Measurements from ENCODE around the gene GALNT14.

GALNT14 gene

DNA sequence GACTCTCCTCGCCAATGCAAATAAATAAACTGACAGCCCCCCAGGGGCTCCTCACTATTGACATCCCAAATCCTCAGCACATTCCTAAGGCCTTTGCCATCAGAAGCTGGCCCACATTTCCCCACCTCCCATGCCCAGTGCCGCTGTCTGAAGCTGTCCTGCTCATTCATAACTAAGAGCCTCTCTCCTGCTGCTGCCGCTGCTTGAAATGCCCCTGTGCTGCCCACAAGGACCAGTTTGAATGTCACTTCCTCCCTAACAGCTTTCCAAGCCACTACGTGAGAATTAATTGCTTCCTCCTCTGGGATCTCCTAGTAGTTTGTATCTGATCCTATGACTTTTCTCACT lies 179.3 kb downstream of the GALNT14 start:
- Histone ChIP-seq H3K27me3 (ENCODE audit: insufficient read depth, low read length, poor library complexity, severe bottlenecking) (no peaks in the 10 kb centered on the region), H3K36me3 (ENCODE audit: insufficient read depth, low read length) (no peaks in the 10 kb centered on the region)

DNA sequence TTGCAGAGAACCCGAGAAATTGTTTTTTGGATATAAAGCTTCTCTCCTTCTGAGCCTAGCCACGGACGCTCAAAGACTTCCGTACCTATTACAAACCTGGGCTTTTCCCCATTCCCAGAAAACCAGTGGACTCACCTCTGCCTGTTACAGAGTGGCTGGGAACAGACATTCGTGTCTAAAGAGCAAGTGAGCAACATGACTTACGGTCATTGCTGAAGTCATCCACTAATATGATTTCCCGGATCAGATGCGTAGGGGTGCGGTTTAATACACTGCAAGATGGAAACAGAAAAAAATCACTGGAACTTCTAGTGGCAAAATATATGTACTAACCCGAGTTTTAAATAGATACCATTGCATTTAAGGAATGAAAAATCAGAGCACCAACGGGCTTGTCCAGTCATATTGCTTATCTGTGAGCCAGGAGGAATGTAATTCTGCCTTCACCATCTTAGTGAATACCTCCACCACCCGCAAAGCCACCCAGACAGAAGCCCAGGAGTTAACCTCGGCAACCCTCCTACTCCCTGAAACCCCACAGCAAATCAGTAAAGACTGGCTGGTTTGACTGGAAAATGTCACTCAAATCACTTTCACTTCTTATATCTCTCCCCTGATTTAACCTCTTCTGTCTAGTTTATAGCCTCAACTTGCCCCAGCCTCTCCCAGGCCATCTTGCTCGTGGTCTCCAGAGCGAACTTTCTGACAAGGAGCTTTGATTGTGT lies 179.9 kb downstream of the GALNT14 start:
- H3K4me3 ChIP-seq (ENCODE audit: low read length, poor library complexity, severe bottlenecking): no peak overlapping the region
- no peaks in the 10 kb centered on the region for H3K9me3 ChIP-seq (ENCODE audit: insufficient read depth, low read depth, low read length)
- no peak overlapping the region for H3K9ac ChIP-seq (ENCODE audit: low read depth, low read length, poor library complexity, severe bottlenecking)
- no peak overlapping the region for H2AFZ ChIP-seq (ENCODE audit: low read length)
- no peaks in the 10 kb centered on the region for H3K79me2 ChIP-seq (ENCODE audit: insufficient read depth, low read length)
- no peaks in the 10 kb centered on the region for H3K36me3 ChIP-seq (ENCODE audit: insufficient read depth, low read length)
- no peaks in the 10 kb centered on the region for H3K9me2 ChIP-seq (replicated peaks; ENCODE audit: low read depth, low read length)
- TF ChIP-seq CTCF (conservative IDR thresholded peaks at IDR 0.05; ENCODE audit: low read length) (no peak), EZH2phosphoT487 (IDR thresholded peaks at IDR 0.05; ENCODE audit: borderline replicate concordance) (no peak)
- no peaks in the 10 kb centered on the region for H3F3A ChIP-seq (ENCODE audit: low read depth)
- H3K4me2 ChIP-seq (ENCODE audit: low read depth, low read length, poor library complexity, severe bottlenecking): no peak overlapping the region
- no peaks in the 10 kb centered on the region for H4K20me1 ChIP-seq (ENCODE audit: insufficient read depth, low read length, poor library complexity, severe bottlenecking)
- H3K4me1 ChIP-seq (ENCODE audit: insufficient read depth, low read length, poor library complexity, severe bottlenecking): no peaks in the 10 kb centered on the region
- no peaks in the 10 kb centered on the region for H3K27me3 ChIP-seq (ENCODE audit: insufficient read depth, low read length, poor library complexity, severe bottlenecking)

More for the DNA sequence above, 179.3 kb downstream of the GALNT14 start:
- no peaks in the 10 kb centered on the region for H3F3A ChIP-seq (ENCODE audit: low read depth)
- H3K9me3 ChIP-seq (ENCODE audit: insufficient read depth, low read depth, low read length): no peaks in the 10 kb centered on the region
- no peaks in the 10 kb centered on the region for H3K4me1 ChIP-seq (ENCODE audit: insufficient read depth, low read length, poor library complexity, severe bottlenecking)
- no peak for TF ChIP-seq EZH2phosphoT487 (IDR thresholded peaks at IDR 0.05; ENCODE audit: borderline replicate concordance)
- TF ChIP-seq CTCF (conservative IDR thresholded peaks at IDR 0.05; ENCODE audit: low read length): no peak
- H3K4me2 ChIP-seq (ENCODE audit: low read depth, low read length, poor library complexity, severe bottlenecking): no peak overlapping the region
- H3K9ac ChIP-seq (ENCODE audit: low read depth, low read length, poor library complexity, severe bottlenecking): no peak overlapping the region
- H3K4me3 ChIP-seq (ENCODE audit: low read length, poor library complexity, severe bottlenecking): no peak overlapping the region
- H3K9me2 ChIP-seq (replicated peaks; ENCODE audit: low read depth, low read length): no peaks in the 10 kb centered on the region
- no peak overlapping the region for H2AFZ ChIP-seq (ENCODE audit: low read length)
- no peaks in the 10 kb centered on the region for H4K20me1 ChIP-seq (ENCODE audit: insufficient read depth, low read length, poor library complexity, severe bottlenecking)
- H3K79me2 ChIP-seq (ENCODE audit: insufficient read depth, low read length): no peaks in the 10 kb centered on the region

- Histone ChIP-seq H3K4me2 (ENCODE audit: low read depth, low read length, poor library complexity, severe bottlenecking) (no peak overlapping the region), H4K20me1 (ENCODE audit: insufficient read depth, low read length, poor library complexity, severe bottlenecking) (no peaks in the 10 kb centered on the region), H2AFZ (ENCODE audit: low read length) (no peak overlapping the region), H3K4me3 (ENCODE audit: low read length, poor library complexity, severe bottlenecking) (no peak overlapping the region), H3K4me1 (ENCODE audit: insufficient read depth, low read length, poor library complexity, severe bottlenecking) (no peaks in the 10 kb centered on the region), H3F3A (ENCODE audit: low read depth) (no peaks in the 10 kb centered on the region), H3K79me2 (ENCODE audit: insufficient read depth, low read length) (no peaks in the 10 kb centered on the region), H3K36me3 (ENCODE audit: insufficient read depth, low read length) (no peaks in the 10 kb centered on the region), H3K9me3 (ENCODE audit: insufficient read depth, low read depth, low read length) (no peaks in the 10 kb centered on the region), H3K9me2 (replicated peaks; ENCODE audit: low read depth, low read length) (no peaks in the 10 kb centered on the region), H3K27me3 (ENCODE audit: insufficient read depth, low read length, poor library complexity, severe bottlenecking) (no peaks in the 10 kb centered on the region), H3K9ac (ENCODE audit: low read depth, low read length, poor library complexity, severe bottlenecking) (no peak overlapping the region)
- TF ChIP-seq CTCF (conservative IDR thresholded peaks at IDR 0.05; ENCODE audit: low read length) (no peak), EZH2phosphoT487 (IDR thresholded peaks at IDR 0.05; ENCODE audit: borderline replicate concordance) (no peak)
Observed at GRCh38 chr2:30957591-30957990, 180.6 kb downstream of the GALNT14 start.
